Urinary bladder (tissue), 4 donors: ENCODE measurements around the gene CAPNS1. TPM values are rescaled to one million over a fixed set of nuclear protein-coding genes. Genes with fewer than 3 reads are reported as not detected.
A peak's percentile ranks its signal among the peaks of the same experiment; 100 is the strongest.

Experiments
- DNase-seq: peaks from one replicate; pipeline ENCODE4 v3.0.0-alpha.2; 2015; ENCODE audit errors: extremely low spot score
- H3K27ac ChIP-seq: one replicate; pipeline ENCODE4 v1.5.1; 2013; ENCODE audit warnings: low read depth, mild to moderate bottlenecking, moderate library complexity
- H3K36me3 ChIP-seq: one replicate; pipeline ENCODE4 v1.6.1; 2013; ENCODE audit warnings: mild to moderate bottlenecking, moderate library complexity; ENCODE audit not compliant: insufficient read depth
- H3K4me1 ChIP-seq: one replicate; pipeline ENCODE4 v1.6.1; 2013; ENCODE audit warnings: mild to moderate bottlenecking, moderate library complexity; ENCODE audit not compliant: insufficient read depth
- H3K4me3 ChIP-seq: one replicate; pipeline ENCODE4 v1.5.1; 2013; ENCODE audit warnings: low read depth, low read length
- WGBS: extraction: QIAGEN DNeasy Blood & Tissue Kit; methylation state at CpG from one replicate; pipeline ENCODE4 v1.1.7; 2013; 5-methylcytosine and 5-hydroxymethylcytosine counted together
- polyA plus RNA-seq: library from polyadenylated mRNA; stranded (reverse); fragments of 200-250 nt; gene quantifications from one replicate; pipeline ENCODE4 v1.2.3, GENCODE V29; 2013
- total RNA-seq: library from RNA; depleted of rRNA; stranded (reverse); fragments of >200 nt; gene quantifications from one replicate; pipeline ENCODE4 v1.2.3, GENCODE V29; 2014
- donor health status: healthy with polysubstance abuse.
- donor health status: healthy.

The CAPNS1 gene
- total and polyA plus RNA-seq, 2 donors: 132 to 665 TPM

DNA sequence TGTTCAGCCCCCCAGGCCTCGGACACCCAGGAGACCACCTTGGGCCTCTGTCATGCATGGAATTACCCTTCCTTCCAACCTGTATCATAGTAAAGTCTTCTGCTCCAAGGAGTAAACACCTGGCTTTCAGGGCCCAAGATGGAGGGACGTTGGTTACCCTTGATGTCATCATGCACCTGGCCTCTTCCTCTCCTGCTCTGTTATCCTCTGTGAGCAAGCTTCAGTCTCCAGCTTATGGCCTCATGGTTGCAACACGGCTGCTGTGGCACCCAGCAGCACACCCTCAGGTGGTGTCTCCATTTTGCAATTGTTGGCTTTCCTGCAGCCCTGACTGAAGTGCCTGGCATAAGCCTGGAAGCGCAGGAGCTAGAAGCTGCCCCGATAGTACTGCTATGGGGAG is 32.9 kb upstream of the CAPNS1 start:
- WGBS: 98% methylated on average over 5 of the region's 5 CpGs
- DNase-seq: no peak
- H3K4me3 ChIP-seq: no peak overlapping the region
- no peaks in the 10 kb centered on the region for H3K4me1 ChIP-seq
- H3K27ac ChIP-seq: no peak overlapping the region
- H3K36me3 ChIP-seq: peaks cover 2% of the 10 kb centered on the region

DNA sequence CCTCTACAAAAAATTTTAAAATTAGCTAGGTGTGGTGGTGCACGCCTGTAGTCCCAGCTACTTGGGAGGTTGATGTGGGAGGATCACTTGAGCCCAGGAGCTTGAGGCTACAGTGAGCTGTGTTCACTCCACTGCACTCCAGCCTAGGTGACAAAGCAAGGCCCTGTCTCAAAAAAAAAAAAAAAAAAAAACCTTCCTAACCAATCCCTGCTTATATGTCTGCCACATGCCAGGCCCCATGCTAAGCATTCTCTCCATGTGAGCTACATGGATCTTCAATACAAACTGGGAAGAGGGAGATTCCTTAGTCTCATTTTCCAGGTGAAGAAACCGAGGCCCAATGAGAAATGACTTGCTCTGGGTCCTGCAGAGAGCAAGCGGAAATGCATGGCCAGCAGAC is 31.2 kb upstream of the CAPNS1 start:
- 93% methylated on average over 3 of the region's 3 CpGs for WGBS
- H3K27ac ChIP-seq: no peak overlapping the region
- peaks cover 2% of the 10 kb centered on the region for H3K36me3 ChIP-seq
- DNase-seq: no peak
- H3K4me3 ChIP-seq: no peak overlapping the region
- no peaks in the 10 kb centered on the region for H3K4me1 ChIP-seq

DNA sequence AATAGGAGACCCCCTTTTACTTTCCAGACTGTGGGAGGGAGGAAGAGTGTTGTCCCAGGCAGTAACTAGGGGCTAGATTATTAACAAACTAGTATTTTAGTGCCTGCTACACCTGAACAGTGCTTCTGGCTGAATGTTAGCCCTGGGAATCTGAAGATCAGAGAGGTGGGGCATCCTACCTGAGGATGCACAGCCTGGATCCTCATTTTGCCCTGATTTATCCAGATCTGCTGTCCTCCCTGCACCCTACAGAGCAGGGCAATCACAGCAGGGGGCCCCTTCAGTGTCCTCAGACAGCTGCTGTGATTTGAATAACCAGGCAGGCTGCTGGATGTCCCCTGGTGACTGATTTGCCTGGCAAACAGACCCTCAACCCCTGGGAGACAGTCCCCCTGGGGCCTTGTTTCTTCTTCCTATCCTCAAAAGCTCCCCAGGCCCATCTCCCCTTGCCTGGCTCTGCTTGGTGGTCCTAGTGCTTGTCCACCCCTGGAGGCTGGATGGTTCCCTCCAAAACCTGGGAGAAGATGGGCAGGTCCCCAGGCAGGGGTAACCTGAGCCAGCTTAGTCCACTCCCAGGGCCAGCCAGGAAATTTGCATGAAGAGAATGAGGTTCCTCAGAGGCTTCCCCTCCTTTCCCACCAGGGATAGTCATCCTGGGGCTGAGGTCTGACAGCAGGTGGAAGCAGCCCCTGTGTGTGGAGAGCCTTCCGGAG is 29.2 kb upstream of the CAPNS1 start, which contains the start of gene OVOL3:
Gene OVOL3, plus strand, starts transcription at position 657 of the 713 bp plus-strand sequence. CDS start 60 bp downstream, outside the sequence.
- DNase-seq: no peak
- Histone ChIP-seq H3K4me1 (no peaks in the 10 kb centered on the region), H3K36me3 (peaks cover 2% of the 10 kb centered on the region), H3K4me3 (no peak within 1 kb of the TSS), H3K27ac (no peak within 1 kb of the TSS)
- 73% methylated on average over 1 of the region's 1 CpG for WGBS

DNA sequence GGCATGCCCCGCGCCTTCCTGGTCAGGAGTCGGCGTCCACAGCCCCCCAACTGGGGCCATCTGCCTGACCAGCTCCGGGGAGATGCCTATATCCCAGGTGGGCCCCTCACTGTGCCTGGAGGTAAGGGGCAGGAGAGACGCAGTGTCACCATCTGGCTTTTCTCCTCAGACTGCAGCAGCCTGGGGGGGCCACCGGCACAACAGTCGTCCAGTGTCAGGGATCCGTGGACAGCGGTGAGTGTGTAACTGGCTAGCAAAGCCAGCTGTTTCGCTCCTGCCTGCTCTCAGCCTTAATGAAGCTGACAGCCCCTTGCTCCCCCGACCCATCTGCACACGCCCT is 28.7 kb upstream of the CAPNS1 start:
- Histone ChIP-seq H3K4me3 (no peak overlapping the region), H3K4me1 (no peaks in the 10 kb centered on the region), H3K27ac (no peak overlapping the region), H3K36me3 (peaks cover 2% of the 10 kb centered on the region)
- WGBS: 73% methylated on average over 13 of the region's 13 CpGs
- DNase-seq: no peak

DNA sequence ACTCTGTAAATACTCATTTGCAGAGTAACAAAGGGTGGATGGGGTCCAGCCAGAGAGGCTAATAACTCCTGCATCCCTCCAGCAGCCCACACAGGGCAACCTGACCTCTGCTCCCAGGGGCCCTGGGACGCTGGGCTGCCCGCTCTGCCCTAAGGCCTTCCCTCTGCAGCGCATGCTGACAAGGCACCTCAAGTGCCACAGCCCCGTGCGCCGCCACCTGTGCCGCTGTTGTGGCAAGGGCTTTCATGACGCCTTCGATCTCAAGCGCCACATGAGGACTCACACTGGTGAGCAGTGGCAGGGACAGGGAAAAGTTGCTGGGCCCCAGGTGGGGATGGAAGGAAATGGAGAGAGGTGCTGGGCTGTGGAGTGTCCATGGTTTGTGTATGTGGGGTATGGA is 27.2 kb upstream of the CAPNS1 start:
- H3K4me3 ChIP-seq: no peak overlapping the region
- WGBS: 95% methylated on average over 10 of the region's 10 CpGs
- H3K4me1 ChIP-seq: no peaks in the 10 kb centered on the region
- peaks cover 2% of the 10 kb centered on the region for H3K36me3 ChIP-seq
- H3K27ac ChIP-seq: no peak overlapping the region
- DNase-seq: no peak

DNA sequence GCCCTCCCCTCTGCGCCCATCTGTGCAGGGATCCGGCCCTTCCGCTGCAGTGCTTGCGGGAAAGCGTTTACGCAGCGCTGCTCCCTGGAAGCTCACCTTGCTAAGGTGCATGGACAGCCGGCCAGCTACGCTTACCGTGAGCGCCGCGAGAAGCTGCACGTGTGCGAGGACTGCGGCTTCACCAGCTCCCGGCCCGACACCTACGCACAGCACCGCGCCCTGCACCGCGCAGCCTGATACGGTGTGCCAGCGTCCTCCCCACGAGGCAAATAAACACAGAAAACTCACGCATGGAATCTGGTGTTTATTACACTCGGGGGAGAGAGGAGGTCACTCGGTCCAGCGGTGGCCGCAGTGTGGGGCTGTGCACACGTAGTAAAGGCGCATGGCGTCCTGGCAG is 26.4 kb upstream of the CAPNS1 start:
- Histone ChIP-seq H3K4me1 (no peaks in the 10 kb centered on the region), H3K36me3 (peaks cover 2% of the 10 kb centered on the region), H3K27ac (no peak overlapping the region), H3K4me3 (no peak overlapping the region)
- DNase-seq: no peak
- WGBS: 89% methylated on average over 34 of the region's 34 CpGs

DNA sequence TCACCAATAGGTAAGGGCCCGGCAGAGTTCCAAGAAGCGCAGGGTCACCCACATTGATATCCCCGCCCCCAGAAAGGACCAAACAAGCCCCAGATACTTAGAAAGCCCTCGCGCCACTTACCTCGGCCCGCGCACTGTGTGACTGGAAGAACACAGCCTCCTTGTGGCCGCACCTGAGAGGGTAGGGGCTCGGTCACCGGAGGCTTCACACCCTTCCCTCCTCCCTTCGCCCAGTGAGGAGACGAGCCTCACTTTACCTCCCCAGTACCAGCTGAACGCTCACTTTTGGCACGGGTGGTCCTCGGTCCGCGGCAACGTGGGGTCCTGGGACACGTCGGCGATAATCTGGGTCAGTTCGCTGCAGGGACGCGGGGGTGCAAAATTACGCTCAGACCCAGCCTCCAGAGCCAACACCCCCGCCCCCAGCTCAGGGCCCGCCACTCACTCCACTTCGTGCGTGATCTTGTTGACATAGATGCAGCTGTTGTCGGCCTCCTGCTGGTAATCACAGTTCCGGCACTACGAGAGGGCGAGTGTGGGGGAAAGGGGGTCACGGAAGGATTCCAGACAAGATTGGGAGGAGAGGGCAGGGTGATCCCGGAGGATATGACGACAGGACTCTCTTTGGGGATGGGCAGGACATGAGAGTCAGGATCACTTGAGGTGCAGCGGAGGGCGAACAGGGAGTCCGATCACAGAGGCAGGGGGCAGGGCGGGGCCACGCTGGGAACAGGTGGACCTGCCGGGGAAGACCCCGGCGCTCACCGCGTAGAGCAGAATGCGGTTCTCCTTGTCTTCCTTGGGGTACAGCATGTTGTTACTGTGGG is 25.8 kb upstream of the CAPNS1 start:
- WGBS: 8% methylated on average over 48 of the region's 48 CpGs
- DNase-seq: no peak
- H3K36me3 ChIP-seq: peaks cover 2% of the 10 kb centered on the region
- no peaks in the 10 kb centered on the region for H3K4me1 ChIP-seq
- H3K4me3 ChIP-seq: peak overlapping the region; percentile 58
- peak overlapping the region; percentile 73 for H3K27ac ChIP-seq

GRCh38 chr19:36114721-36115452 is 25.0 kb upstream of the CAPNS1 start, which contains the start of gene POLR2I:
TSS of gene POLR2I (minus strand) at chr19:36114875. CDS start at chr19:36114856, 19 bp downstream.
- under 1% methylated on average over 60 of the region's 60 CpGs for WGBS
- DNase-seq: peak; percentile 99
- H3K27ac ChIP-seq: peak within 1 kb of the TSS; percentile 73
- H3K4me3 ChIP-seq: peak within 1 kb of the TSS; percentile 71
- H3K36me3 ChIP-seq: peaks cover 4% of the 10 kb centered on the region
- H3K4me1 ChIP-seq: no peaks in the 10 kb centered on the region

DNA sequence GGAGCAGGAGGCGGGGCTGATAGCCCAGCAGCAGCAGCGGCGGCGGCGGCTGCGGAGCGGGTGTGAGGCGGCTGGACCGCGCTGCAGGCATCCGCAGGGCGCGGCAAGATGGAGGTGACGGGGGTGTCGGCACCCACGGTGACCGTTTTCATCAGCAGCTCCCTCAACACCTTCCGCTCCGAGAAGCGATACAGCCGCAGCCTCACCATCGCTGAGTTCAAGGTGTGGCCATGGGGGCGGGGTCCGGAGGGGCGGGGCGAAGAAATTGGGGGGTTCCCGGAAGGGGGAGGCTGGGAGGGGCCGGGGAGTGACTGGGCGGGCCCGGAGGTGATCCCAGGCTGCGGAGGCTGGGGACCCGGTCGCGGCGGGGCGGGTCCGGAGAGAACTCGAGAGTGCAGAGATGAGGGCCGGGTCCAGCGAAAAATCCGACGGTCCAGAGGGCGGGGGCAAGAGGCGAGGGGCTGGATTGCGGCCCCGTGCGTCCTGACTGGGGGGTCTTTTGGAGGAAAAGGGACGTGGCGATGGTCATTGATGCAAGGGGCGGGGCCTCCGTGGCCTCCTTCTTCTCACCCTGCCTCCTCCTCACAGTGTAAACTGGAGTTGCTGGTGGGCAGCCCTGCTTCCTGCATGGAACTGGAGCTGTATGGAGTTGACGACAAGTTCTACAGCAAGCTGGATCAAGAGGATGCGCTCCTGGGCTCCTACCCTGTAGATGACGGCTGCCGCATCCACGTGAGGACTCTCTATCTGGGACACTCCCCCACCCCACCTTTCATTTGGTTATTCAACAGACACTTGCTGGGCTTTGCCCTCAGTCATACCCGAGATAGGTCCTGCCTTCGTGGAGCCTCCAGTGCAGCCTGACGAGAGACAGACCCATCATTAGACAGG is 24.2 kb upstream of the CAPNS1 start, which contains the start of gene TBCB:
Gene TBCB, plus strand, starts transcription at position 16 of the 891 bp plus-strand sequence. Its CDS starts 93 bp downstream, at position 109.
- WGBS: 3% methylated on average over 59 of the region's 59 CpGs
- Histone ChIP-seq H3K27ac (peak within 1 kb of the TSS; percentile 73), H3K4me1 (no peaks in the 10 kb centered on the region), H3K4me3 (peak within 1 kb of the TSS; percentile 71), H3K36me3 (peaks cover 3% of the 10 kb centered on the region)
- DNase-seq: no peak

- H3K27ac ChIP-seq: no peak overlapping the region
- 85% methylated on average over 1 of the region's 1 CpG for WGBS
- no peaks in the 10 kb centered on the region for H3K4me1 ChIP-seq
- no peak for DNase-seq
- H3K4me3 ChIP-seq: no peak overlapping the region
- H3K36me3 ChIP-seq: peaks cover 2% of the 10 kb centered on the region
Observed at GRCh38 chr19:36116344-36116637, 23.6 kb upstream of the CAPNS1 start.

DNA sequence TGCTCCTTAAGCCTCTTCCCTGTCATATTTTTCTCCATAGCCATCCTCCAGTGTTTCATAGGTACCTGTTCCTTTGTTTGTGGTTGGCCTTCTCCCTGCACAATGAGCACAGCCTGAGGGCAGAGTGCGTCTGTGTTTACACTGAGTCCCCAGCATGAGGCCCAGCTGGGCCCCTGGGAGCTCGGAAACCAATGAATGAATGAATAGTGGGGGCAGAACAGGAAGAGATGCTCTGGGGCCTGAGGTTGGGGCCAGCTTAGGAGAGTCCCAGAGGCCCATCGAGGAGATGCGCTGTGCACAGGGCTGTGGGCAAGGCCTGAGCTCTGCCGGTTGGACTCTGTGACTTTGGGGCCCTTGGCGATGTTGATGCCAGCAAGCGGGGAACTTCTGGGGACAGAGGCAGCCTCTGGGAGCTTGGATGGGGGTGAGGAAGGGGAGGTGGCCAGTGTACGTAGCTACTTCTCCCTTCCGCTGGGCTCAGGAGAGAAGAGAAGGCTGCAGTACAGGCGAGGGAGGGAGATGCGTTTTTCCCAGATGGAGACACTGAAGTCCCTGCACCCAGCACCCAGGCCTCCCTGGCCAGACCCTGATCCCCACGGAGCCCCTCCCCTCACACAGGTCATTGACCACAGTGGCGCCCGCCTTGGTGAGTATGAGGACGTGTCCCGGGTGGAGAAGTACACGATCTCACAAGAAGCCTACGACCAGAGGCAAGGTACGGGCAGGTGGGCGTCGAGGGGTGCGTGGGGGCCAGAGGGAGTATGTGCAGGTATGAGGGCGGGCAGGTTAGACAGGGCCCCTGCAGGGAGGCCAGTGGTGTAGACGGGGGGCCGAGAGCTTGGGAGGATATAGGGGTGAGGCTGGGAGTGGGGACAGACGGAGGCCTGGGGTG is 19.5 kb upstream of the CAPNS1 start:
- Histone ChIP-seq H3K27ac (no peak overlapping the region), H3K36me3 (peaks cover 5% of the 10 kb centered on the region), H3K4me1 (no peaks in the 10 kb centered on the region), H3K4me3 (no peak overlapping the region)
- DNase-seq: no peak
- 88% methylated on average over 26 of the region's 26 CpGs for WGBS

- Histone ChIP-seq H3K27ac (no peak overlapping the region), H3K36me3 (peaks cover 5% of the 10 kb centered on the region), H3K4me1 (no peaks in the 10 kb centered on the region), H3K4me3 (no peak overlapping the region)
- 91% methylated on average over 18 of the region's 18 CpGs for WGBS
- DNase-seq: no peak
Observed at GRCh38 chr19:36120984-36121358, 18.9 kb upstream of the CAPNS1 start.
